NCI-H510A treated with DMSO at 0.1 percent for 48 hours (cell line): Measurements from ENCODE around the gene MCFD2.
A peak's percentile ranks its signal among the peaks of the same experiment; 100 is the strongest.

Experiments
- DNase-seq: peaks from one replicate; lab custom pipeline; 2025; lab: John Stamatoyannopoulos, UW

MCFD2 gene

DNA sequence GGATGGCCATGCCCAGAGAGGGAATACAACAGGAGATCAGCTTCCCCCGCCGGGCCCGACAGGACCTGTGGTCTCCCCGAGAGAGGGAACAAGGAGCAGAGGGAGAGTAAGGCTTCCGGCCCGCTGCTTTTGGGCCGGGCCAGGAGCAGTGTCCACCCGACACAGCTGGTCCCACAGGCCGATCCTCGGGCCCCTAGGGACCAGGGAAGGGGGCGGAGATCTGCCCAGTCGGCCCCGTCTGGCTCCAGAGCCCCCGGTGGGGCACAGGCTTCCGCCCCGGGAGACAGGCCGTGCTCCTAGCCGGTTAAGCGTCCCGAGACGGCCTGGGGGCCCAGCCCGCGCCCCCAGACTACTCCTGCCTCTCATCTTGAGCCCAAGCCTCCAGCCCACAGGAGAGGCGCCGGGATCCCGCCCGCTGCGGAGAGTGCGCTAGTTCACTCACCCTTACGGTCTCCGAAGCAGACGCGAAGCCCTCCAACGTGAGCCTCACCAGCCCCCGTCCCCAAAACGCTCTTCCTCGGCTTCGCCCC, at the start of gene MCFD2:
Gene MCFD2 (minus strand): TSS at position 526 of the 530 bp plus-strand sequence. CDS start 6,635 bp downstream, outside the sequence.
- DNase-seq = no peak

DNA sequence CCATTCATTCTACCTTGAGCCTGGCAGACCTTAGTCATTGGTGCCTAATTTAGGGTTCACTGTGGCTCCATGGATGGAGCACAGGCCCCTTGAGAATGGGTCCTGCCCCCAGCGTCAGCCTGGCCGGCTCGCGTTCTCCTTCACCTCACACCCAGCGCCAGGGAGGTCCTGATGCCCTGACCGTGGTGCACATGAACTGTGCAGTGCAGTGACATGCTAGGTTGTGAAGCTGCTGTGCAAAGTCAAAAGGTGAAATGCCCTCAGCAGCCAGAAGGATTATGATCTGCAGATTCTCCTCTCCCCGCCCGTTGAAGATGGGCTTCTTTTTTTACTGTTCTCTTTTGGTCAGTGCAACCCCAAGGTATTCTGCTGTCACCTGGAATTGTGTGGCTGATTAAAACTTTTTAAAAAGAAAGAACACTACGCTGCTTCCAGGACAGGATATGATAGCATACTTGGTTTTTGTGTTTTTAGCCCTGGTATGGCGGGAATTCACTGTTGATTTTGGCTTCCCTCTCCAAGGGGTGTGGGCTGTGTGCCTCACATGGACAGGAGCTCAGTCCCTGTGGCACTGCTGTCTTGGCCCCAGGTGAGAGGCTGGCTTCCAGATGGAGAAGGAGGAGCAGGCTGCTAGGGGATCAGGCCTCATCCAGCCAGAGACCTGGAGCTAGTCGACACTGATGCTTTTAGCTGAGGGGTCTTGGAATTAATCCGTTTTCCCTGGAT, 49.4 kb upstream of the MCFD2 start:
- no peak for DNase-seq

DNA sequence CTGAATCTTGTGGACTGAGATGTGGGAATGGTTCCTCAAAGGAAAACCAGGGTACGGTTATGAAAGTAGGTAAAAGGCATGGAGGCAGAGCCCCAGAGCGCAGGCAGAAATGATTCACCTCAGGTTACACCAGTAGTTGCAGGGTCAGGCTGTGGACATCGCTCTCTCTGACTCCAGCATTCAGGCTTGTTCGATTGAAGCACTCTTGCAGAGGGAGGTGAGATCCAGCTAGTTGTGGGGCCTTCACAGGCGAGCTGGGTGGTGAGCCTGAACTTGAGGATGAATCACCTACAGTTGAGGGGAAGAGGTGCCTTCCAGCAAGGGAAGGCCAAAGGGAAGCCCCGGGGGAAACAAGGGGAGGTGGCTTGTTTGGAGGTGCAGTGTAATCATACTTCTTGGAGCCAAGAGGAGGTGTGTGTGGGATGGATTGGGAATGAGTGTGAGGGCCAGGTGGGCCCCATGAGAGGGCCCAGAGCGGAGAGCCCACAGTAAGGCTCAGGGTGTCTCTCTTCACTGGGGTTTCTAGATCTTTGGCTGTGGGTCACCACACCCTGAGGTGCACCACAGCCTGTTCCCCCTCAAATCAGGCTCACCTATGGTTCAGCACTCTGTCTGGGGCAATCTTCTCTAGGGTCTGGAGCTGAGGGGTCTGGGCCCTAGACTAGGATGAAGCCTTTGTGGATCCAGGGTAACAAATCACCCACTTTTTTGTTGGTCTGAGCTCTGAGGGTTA, 48.5 kb upstream of the MCFD2 start:
- no peak for DNase-seq

GRCh38 chr2:46963210-46963609, 47.6 kb upstream of the MCFD2 start:
- no peak for DNase-seq

- no peak for DNase-seq
These were observed 47.1 kb upstream of the MCFD2 start for GRCh38 chr2:46962751-46963150.

DNA sequence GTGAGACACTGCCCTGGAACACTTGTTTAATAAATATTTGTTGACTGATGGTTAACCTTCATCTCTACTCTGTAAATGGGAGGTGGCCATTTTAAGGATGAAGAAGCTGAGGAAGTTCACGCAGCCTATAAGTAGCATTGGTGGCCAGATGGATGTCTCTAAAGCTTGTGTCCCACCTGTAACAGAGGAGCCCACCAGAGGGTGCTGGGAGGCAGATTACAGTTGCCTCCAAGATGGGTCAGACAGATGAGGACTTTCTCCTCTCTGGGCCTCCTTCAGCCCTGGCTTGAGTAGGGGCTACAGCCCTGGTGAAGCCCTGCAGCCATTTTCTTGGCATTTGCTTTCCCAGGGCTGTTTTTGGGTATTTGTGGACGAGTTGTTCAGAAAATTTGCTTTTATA, 45.0 kb upstream of the MCFD2 start:
- no peak for DNase-seq

DNA sequence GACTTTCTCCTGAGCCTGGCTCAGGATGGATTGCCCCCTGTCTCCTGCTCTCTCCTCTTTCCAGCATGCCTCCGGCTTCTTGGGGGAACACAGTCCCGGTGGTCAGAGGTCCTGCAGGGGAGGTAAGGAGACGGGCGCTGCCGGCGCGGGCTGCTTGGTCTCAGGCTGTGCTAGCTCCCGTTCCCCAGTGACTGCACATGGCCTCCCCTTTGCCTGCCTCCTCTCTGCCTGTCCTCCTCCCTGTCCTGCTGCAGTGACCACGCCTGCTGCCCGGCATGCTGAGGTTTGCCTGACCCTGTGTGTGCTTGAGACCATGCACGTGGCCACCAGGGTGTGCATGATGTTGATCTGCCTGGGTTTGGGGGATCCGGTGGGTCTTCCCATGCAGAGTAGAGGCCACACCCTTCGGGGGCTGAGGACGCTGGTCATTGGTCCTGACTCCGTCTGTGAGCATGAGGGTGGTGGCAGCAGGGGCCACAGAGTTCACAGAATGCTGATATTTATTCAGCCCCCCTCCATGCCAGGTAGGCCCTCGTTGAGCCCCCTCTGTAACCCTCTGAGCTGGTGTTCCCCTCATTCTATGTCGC, 42.9 kb upstream of the MCFD2 start:
- no peak for DNase-seq

DNA sequence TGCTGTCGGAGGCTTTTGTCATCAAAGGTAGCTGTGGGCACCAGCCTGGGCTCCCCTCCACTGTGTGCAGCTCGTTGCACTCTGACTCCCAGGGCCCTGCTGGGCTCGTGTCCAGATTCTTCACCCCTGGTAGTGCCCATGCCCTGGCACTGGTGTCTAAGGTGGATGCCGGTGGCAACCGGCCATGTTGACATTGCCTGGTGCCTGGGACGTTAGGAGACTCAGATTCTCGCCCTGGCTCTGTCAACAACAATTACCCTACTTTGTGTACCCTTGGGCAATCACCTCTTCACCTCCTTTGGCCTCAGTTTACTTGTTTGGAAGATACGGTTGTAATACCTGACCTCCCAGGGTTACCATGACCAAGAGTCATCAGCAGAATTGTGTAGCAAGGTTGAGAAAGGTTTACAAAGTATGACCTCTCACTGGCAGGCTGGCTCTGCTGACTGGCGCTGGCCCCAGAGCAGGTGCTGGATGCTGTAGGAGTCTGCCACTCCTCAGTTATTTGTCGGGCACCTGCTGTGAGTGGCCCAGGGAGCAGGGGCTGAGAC, 41.5 kb upstream of the MCFD2 start:
- DNase-seq = no peak

GRCh38 chr2:46955764-46956163, 40.2 kb upstream of the MCFD2 start:
- no peak for DNase-seq

DNA sequence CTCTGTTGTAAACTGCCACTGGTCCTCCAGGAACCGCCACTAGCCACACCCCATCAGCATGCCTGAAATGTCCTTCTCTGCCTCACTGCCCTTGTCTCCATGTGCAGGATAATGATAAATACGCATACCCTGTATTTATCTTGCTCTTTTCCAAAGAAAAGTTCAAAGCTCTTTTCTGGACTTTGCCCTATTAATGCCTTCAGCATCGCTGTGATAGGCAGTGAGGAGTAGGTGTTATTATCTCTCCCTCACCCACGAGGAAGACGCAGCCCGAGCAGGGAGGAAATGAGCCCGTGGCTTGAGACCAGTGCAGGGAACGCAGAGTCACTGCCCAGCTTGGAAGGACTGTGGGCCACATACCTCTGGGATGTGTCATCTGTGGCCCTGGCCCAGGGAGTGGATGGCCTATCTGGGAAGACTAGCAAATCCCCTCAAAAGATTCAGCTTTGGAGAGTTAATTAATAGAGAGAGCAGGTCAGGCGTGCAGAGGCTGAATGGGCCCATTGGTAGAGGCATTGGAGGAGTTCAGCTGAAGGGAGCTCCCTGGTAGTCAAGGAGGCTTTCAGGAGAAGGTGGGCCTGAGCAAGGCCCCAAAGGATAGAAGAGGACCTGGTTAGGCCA, 39.5 kb upstream of the MCFD2 start:
- DNase-seq = no peak

GRCh38 chr2:46952171-46952570, 36.6 kb upstream of the MCFD2 start:
- no peak for DNase-seq

- no peak for DNase-seq
These were observed 35.9 kb upstream of the MCFD2 start for GRCh38 chr2:46951290-46952064.

DNA sequence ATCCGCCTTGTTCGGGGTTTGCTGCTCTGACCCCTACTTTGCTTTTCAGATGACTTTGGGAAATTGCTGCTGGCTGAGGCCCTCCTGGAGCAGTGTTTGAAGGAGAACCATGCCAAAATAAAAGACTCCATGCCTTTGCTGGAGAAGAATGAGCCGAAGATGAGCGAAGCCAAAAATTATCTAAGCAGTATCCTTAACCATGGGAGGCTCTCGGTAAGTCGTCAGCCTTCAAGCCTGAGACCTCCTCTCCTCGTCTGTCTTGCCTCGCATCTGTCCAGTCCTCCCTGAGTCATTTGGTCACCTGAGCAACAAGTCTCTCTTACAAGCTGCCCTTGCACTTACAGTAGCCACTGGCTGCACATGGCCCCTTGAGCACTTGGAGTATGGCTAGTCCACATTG, 34.7 kb upstream of the MCFD2 start:
- no peak for DNase-seq

DNA sequence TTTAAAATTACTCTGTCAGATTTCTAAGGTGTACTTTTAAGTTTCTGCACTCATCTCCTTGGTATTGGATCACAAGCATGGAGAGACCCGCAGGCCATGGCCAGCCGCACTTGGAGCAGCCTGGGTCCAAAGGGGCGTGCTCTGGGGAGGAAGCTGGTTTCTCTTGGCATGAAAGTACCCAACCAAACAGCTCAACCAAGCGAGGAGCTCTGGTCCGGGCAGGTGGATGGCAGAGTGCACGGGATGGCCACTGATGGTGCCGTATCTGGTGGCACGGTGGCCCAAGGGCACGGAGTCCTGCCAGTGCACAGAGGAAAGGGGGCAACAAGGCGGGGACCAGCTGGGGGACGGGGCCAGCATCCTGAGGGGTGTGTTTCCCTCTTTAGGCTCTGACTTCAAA, 32.2 kb upstream of the MCFD2 start:
- no peak for DNase-seq

- DNase-seq = no peak
These were observed 30.1 kb upstream of the MCFD2 start for GRCh38 chr2:46945671-46946070.

DNA sequence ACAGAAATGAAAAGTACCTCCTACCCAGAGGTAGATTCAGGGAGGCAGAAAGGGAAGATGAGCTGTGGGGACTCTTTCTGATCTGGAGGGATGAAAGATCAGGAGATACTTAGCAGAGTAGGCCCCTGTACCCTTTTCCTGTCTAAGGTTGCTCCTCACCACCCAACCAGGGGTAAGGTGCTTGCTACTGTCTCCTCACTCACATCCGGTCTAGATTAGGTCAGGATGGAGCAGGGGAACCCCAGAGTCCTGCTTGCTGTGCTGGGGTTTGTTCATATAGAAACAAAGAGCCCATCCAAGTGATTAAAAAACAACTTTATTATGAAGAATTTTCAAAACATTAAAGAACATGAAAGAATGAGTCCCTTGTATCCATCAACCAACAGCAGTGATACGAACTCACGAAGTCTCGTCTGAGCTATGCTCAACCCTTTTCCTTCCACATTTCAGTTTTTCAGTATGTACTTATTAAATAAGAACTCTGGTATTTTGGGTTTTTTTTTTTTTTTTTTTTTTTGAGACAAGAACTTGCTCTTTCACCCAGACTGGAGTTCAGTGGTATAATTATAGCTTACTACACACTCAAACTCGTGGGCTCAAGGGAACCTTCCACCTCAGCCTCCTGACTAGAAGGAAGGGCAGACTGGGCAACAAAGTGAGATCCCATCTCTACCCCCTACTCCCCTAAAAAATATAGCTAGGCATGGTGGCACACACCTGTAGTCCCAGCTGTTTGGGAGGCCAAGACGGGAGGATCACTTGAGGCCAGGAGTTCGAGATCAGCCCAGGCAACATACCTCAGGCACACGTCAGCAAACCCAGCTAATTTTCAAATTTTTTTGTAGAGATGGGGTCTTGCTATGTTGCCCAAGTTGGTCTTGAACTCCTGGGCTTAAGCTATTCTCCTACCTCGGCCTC, 28.5 kb upstream of the MCFD2 start:
- no peak for DNase-seq

- DNase-seq = no peak
These were observed 27.5 kb upstream of the MCFD2 start for GRCh38 chr2:46942891-46943626.

DNA sequence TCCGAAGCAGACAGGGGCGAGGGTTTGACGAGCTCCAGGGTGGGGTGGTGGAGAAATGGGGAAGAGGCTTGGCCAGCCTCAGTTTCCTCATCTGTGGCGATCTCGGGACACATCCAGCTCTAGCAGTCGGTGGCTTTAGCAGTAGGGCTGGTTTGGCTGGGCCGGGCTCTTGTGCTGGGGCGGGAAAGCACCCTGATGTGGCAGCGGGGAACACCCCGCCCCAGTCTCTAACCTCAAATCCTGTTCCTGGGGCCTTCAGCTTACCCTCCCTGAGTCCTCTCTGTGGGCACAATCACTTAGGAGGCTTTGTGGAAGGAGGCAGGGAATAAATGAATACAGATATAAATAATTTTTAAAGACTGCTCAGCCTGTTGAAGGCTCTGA, 26.5 kb upstream of the MCFD2 start:
- peak; percentile 29 for DNase-seq

DNA sequence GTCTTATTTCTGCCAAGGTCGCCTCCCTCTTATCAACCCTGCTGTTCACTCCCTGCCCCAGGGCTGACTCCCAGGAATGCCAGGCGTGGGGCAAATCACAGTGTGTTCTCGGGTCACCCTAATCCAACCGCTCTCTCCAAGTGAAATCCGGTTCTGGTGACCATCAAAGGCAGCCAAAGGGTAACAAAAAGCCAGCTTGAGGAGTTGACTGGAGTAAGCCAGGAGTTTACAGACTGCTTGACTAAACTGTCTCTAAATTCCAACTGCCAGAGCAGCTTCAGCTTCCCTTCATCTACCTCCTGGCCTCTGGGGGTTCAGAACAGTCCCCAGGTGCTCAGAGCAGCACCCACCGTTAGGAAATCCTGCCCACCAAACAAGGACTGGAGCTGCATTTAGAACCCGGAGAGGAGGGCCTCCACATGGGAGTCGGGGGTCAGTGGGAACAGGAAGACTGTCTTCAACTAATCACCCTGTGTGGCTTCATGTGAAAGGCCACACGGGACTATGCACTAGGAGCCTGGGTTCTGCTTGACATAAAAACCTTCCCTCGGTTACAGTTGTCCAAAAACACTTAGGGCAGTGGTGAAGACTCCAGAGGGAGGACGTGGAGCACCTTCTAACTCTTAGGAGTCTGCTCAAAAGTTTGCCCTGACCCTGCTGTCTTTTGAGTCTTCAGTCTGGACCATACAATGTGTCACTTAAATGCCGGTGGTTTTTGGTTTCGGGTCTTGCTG, 24.2 kb upstream of the MCFD2 start:
- DNase-seq = no peak
